Cardiac ventricle fibroblast (primary cell): ENCODE results near the gene SLAMF7. TPM values are rescaled to one million over a fixed set of nuclear protein-coding genes. Genes with fewer than 3 reads are reported as not detected.

Source experiments
- total RNA-seq: library from RNA; depleted of rRNA; stranded (reverse); fragments of >200 nt; gene quantifications from 2 replicates; pipeline ENCODE4 v1.2.3, GENCODE V29; 2015

The SLAMF7 gene, protein sequence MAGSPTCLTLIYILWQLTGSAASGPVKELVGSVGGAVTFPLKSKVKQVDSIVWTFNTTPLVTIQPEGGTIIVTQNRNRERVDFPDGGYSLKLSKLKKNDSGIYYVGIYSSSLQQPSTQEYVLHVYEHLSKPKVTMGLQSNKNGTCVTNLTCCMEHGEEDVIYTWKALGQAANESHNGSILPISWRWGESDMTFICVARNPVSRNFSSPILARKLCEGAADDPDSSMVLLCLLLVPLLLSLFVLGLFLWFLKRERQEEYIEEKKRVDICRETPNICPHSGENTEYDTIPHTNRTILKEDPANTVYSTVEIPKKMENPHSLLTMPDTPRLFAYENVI
- total RNA-seq = not detected in 2 replicates

DNA sequence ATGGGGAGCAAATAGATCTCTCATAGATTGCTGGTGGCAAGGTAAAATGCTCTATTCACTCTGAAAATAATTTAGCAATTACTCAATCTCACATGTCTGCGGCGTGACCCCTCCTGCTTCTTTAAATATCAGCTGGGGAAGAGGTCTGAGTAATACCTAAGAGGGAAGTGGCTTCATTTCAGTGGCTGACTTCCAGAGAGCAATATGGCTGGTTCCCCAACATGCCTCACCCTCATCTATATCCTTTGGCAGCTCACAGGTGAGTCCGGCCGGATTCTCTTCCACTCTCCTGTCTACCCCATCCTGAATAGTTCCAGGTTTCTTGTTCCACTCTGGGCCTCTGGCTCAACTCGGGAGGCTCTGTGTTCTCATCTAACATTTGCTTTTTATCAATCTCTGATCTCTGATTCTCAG is at the start of gene SLAMF7:
SLAMF7 (plus strand) TSS at position 150 of the 414 bp plus-strand sequence; CDS start at position 205, 55 bp downstream.

GRCh38 chr1:160711602-160712311 is 27.3 kb upstream of the SLAMF7 start, which contains the start of gene CD48:
TSS of gene CD48 (minus strand) at chr1:160711822. CDS start at chr1:160711763, 59 bp downstream.

DNA sequence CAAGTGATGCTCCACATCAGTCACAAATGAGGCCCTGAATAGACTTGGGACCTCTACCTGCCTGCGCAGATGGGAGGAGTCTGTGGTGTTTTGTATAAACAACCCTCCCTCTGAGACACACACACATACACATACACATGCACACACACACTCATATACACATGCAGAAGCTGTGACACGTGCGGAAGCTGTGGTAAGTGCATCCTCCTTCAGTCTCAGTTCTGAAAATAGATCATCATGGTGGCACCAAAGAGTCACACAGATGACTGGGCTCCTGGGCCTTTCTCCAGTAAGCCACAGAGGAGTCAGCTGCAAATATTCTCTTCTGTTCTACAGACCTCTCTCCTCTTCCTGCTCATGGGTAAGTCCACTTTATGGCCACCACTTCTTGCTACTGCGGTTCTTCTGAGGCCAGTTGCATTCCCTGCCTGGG is 56.9 kb downstream of the SLAMF7 start, which contains the start of gene LY9:
LY9 (plus strand) TSS at position 224 of the 433 bp plus-strand sequence; CDS start at position 238, 14 bp downstream.

Other genes with a start within 250 kb of the SLAMF7 start
- not detected in 2 replicates for gene SLAMF6, start 216.0 kb upstream of the SLAMF7 start, total RNA-seq
- not detected in 2 replicates for gene CD84, start 159.8 kb upstream of the SLAMF7 start, total RNA-seq
- gene SLAMF1, start 92.2 kb upstream of the SLAMF7 start, total RNA-seq = not detected in 2 replicates
- not detected in 2 replicates for gene CD48, start 27.4 kb upstream of the SLAMF7 start, total RNA-seq
- not detected in 2 replicates for gene LY9, start 56.9 kb downstream of the SLAMF7 start, total RNA-seq
- not detected in 2 replicates for gene CD244, start 123.6 kb downstream of the SLAMF7 start, total RNA-seq
- 0.37 TPM in 1 of 2 replicates, not detected in the other for gene ITLN1, start 145.9 kb downstream of the SLAMF7 start, total RNA-seq
- not detected in 2 replicates for gene ITLN2, start 215.6 kb downstream of the SLAMF7 start, total RNA-seq